Activated CD4-positive, alpha-beta memory T cell treated with anti-CD3 and anti-CD28 coated beads for 36 hours (primary cell): ENCODE measurements around the gene LSG1. TPM values are rescaled to one million over a fixed set of nuclear protein-coding genes. Genes with fewer than 3 reads are reported as not detected.
A peak's percentile ranks its signal among the peaks of the same experiment; 100 is the strongest.
"Not testable (repeated sequence)": the region's sequence is repeated elsewhere in the genome, so short reads cannot be mapped to it uniquely, and the experiment has no call there.

Experiments
- CTCF ChIA-PET: fragments of 350-600 bp; sonication (Branson Sonifier 250); formaldehyde crosslinking; loops from one replicate; lab custom pipeline; 2021; ENCODE audit warnings: antibody characterized with exemption, inconsistent platforms; lab: Charles Lee
- POLR2A ChIA-PET: fragments of 350-600 bp; sonication (Branson Sonifier 250); formaldehyde crosslinking; loops from one replicate; lab custom pipeline; 2021; ENCODE audit warnings: antibody characterized with exemption; lab: Charles Lee
- DNase-seq: peaks from one replicate; pipeline ENCODE4 v3.0.0-alpha.2; 2020
- H3K27ac Mint-ChIP-seq: one replicate; pipeline ENCODE4 v1.8.0; 2021; ENCODE audit warnings: mixed read lengths
- H3K27me3 Mint-ChIP-seq: one replicate; pipeline ENCODE4 v1.8.0; 2021; ENCODE audit warnings: mixed read lengths
- H3K36me3 Mint-ChIP-seq: one replicate; pipeline ENCODE4 v1.8.0; 2021; ENCODE audit warnings: mixed read lengths
- H3K4me1 Mint-ChIP-seq: one replicate; pipeline ENCODE4 v1.8.0; 2021; ENCODE audit warnings: low read depth, mixed read lengths
- H3K4me3 Mint-ChIP-seq: one replicate; pipeline ENCODE4 v1.8.0; 2021; ENCODE audit warnings: mild to moderate bottlenecking, mixed read lengths
- H3K9me3 Mint-ChIP-seq: one replicate; pipeline ENCODE4 v1.8.0; 2021; ENCODE audit warnings: mixed read lengths
- intact Hi-C: fragments of 100-400 bp; cut with micrococcal nuclease; formaldehyde crosslinking; loops from one replicate; pipeline ENCODE4 v1.15.1; 2023
- total RNA-seq, 2 experiments: library from RNA; stranded (reverse); gene quantifications; one replicate each; pipeline ENCODE4 v1.2.3, GENCODE V29; 2021

LSG1 gene
- total RNA-seq, 2 experiments from 2014 or later, result 34.6 to 35.3 TPM

DNA sequence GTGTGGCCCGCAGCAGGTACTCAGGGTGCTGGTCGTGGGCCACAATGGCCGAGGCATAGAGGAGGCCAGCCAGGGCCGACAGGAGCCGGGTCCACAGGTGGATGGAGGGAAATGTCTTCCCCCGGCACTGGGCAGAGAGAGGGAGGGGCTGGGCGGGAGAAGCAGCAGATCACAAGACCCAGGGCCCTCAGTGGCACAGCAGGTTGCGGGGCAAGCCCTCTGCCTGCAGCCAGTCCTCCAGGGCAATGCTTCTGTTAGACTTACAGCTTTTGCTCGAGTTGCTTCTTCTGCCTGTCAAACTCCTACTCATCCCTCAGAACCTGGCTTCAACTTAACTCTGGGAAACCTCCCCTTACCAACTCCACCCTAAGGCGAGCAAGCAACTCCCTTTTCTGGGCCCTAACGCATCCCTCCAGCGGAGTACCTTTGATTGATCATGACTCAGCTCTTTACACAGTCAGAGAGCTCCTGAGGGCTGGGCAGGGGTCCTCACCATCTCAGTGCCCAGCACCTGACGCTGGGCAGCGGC, 54.8 kb downstream of the LSG1 start:
- ChIA-PET CTCF (no interaction called here), POLR2A (no interaction called here)
- H3K27me3 Mint-ChIP-seq, result no peaks in the 10 kb centered on the region
- no peak overlapping the region for H3K4me3 Mint-ChIP-seq
- intact Hi-C loops, result no loop called here
- H3K36me3 Mint-ChIP-seq, result peaks cover 2% of the 10 kb centered on the region
- no peaks in the 10 kb centered on the region for H3K9me3 Mint-ChIP-seq
- H3K27ac Mint-ChIP-seq, result no peak overlapping the region
- DNase-seq, result no peak
- H3K4me1 Mint-ChIP-seq, result peaks cover 2% of the 10 kb centered on the region

- Mint-ChIP-seq H3K27me3 (no peaks in the 10 kb centered on the region), H3K4me3 (no peak overlapping the region), H3K27ac (no peak overlapping the region), H3K36me3 (peaks cover 2% of the 10 kb centered on the region), H3K4me1 (peaks cover 4% of the 10 kb centered on the region), H3K9me3 (no peaks in the 10 kb centered on the region)
- no peak for DNase-seq
- ChIA-PET CTCF (no interaction called here), POLR2A (no interaction called here)
- intact Hi-C loops, result no loop called here
Observed at GRCh38 chr3:194615226-194615625, 56.8 kb downstream of the LSG1 start.

- Mint-ChIP-seq H3K4me3 (no peak overlapping the region), H3K9me3 (no peaks in the 10 kb centered on the region), H3K27me3 (no peaks in the 10 kb centered on the region), H3K27ac (no peak overlapping the region), H3K36me3 (peaks cover 2% of the 10 kb centered on the region), H3K4me1 (peaks cover 4% of the 10 kb centered on the region)
- POLR2A ChIA-PET, result no interaction called here
- CTCF ChIA-PET, result interaction anchor here (0.6 to 2.4 kb wide), 2 partner anchors 18 to 146 kb away, joined by 3 to 11 read pairs; no protein-coding TSS in a partner anchor
- peak; percentile 13 for DNase-seq
- intact Hi-C loops, result no loop called here
Observed at GRCh38 chr3:194612221-194612620, 59.8 kb downstream of the LSG1 start.

- POLR2A ChIA-PET, result no interaction called here
- Mint-ChIP-seq H3K27ac (no peak overlapping the region), H3K36me3 (peaks cover 2% of the 10 kb centered on the region), H3K4me3 (no peak overlapping the region), H3K4me1 (peaks cover 4% of the 10 kb centered on the region), H3K9me3 (no peaks in the 10 kb centered on the region), H3K27me3 (no peaks in the 10 kb centered on the region)
- intact Hi-C loops, result no loop called here
- CTCF ChIA-PET, result interaction anchor here (2.4 kb wide), 1 partner anchor 16 kb away, joined by 11 read pairs; no protein-coding TSS in a partner anchor
- no peak for DNase-seq
Observed at GRCh38 chr3:194610689-194611088, 61.3 kb downstream of the LSG1 start.

GRCh38 chr3:194609601-194610000, 62.4 kb downstream of the LSG1 start:
- no peak overlapping the region for H3K4me3 Mint-ChIP-seq
- H3K27me3 Mint-ChIP-seq, result no peaks in the 10 kb centered on the region
- no peak overlapping the region for H3K27ac Mint-ChIP-seq
- ChIA-PET POLR2A (no interaction called here), CTCF (no interaction called here)
- peaks cover 4% of the 10 kb centered on the region for H3K4me1 Mint-ChIP-seq
- H3K36me3 Mint-ChIP-seq, result peaks cover 2% of the 10 kb centered on the region
- no peaks in the 10 kb centered on the region for H3K9me3 Mint-ChIP-seq
- intact Hi-C loops, result no loop called here
- DNase-seq, result no peak

GRCh38 chr3:194608981-194609380, 63.0 kb downstream of the LSG1 start:
- no peaks in the 10 kb centered on the region for H3K9me3 Mint-ChIP-seq
- no peak overlapping the region for H3K4me3 Mint-ChIP-seq
- ChIA-PET CTCF (no interaction called here), POLR2A (no interaction called here)
- H3K27me3 Mint-ChIP-seq, result no peaks in the 10 kb centered on the region
- DNase-seq, result no peak
- intact Hi-C loops, result no loop called here
- H3K36me3 Mint-ChIP-seq, result no peaks in the 10 kb centered on the region
- peaks cover 4% of the 10 kb centered on the region for H3K4me1 Mint-ChIP-seq
- no peak overlapping the region for H3K27ac Mint-ChIP-seq

DNA sequence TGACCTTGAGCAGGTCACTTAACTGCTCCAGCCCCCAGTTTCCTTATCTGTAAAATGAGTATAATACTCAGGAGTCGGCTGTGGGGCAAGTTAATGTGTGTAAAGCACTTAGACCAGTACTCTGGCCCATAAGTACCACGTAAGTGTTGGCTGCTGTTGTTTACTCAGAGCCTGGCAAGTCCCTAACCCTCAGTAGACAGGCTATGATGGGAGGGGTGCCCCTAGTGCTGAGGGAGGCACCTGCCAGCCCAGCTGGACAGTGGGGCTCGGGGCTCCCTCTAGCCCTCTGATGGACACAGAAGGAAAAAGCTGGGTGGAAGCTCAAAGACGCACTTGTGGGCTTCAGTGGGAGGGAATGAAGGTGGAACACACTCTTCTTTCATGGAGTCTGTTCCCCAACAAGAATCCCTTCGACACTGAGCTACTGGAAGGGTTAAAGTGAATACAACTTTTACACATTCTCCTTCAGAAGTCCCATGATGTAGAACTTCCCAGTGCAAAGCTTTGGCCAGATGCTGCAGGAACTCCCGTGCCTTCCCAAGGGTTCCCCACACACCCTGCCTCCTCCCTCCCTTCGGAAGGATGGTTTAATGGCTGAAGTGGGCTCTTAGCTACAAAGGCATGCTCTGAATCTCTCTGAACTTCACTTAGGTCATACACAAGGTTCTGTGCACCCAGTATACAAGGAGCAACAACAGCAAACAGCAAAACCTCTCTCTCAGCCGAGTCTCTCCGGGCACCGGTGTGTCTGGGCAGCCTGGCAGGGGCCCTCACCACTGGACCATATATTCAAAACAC, 64.2 kb downstream of the LSG1 start:
- H3K27ac Mint-ChIP-seq, result no peak overlapping the region
- no peaks in the 10 kb centered on the region for H3K36me3 Mint-ChIP-seq
- ChIA-PET POLR2A (no interaction called here), CTCF (no interaction called here)
- no peak overlapping the region for H3K4me3 Mint-ChIP-seq
- intact Hi-C loops, result no loop called here
- no peak for DNase-seq
- H3K27me3 Mint-ChIP-seq, result no peaks in the 10 kb centered on the region
- H3K4me1 Mint-ChIP-seq, result peaks cover 4% of the 10 kb centered on the region
- H3K9me3 Mint-ChIP-seq, result no peaks in the 10 kb centered on the region

- POLR2A ChIA-PET, result no interaction called here
- Mint-ChIP-seq H3K27ac (no peak overlapping the region), H3K27me3 (no peaks in the 10 kb centered on the region), H3K36me3 (no peaks in the 10 kb centered on the region), H3K9me3 (no peaks in the 10 kb centered on the region), H3K4me3 (no peak overlapping the region), H3K4me1 (no peaks in the 10 kb centered on the region)
- CTCF ChIA-PET, result no interaction called here
- DNase-seq, result no peak
- intact Hi-C loops, result no loop called here
Observed at GRCh38 chr3:194606941-194607340, 65.0 kb downstream of the LSG1 start.

DNA sequence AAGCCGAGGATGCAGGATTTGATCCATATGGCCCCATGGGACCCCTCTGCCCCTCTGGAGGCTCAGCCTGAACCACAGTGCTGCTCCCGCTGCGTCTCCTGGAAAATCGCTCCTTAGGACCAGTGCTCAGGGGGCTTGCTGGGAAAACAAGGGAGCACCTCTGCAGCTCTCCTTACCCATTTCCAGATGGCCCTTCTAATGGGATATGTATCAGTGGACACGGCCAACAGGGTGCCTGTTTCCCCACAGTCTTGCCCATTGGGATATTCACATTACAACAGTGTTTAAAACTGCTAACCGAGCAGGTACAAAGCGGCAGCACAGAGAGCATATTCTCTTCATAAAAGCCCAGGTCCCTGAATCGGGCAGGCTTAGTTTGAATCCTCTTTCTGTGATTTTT, 65.8 kb downstream of the LSG1 start:
- no peak for DNase-seq
- H3K27me3 Mint-ChIP-seq, result no peaks in the 10 kb centered on the region
- intact Hi-C loops, result no loop called here
- no peak overlapping the region for H3K27ac Mint-ChIP-seq
- no peaks in the 10 kb centered on the region for H3K4me1 Mint-ChIP-seq
- H3K4me3 Mint-ChIP-seq, result no peak overlapping the region
- CTCF ChIA-PET, result interaction anchor here (1.9 kb wide), 1 partner anchor 12 kb away, joined by 5 read pairs; no protein-coding TSS in a partner anchor
- no peaks in the 10 kb centered on the region for H3K36me3 Mint-ChIP-seq
- POLR2A ChIA-PET, result no interaction called here
- H3K9me3 Mint-ChIP-seq, result no peaks in the 10 kb centered on the region

DNA sequence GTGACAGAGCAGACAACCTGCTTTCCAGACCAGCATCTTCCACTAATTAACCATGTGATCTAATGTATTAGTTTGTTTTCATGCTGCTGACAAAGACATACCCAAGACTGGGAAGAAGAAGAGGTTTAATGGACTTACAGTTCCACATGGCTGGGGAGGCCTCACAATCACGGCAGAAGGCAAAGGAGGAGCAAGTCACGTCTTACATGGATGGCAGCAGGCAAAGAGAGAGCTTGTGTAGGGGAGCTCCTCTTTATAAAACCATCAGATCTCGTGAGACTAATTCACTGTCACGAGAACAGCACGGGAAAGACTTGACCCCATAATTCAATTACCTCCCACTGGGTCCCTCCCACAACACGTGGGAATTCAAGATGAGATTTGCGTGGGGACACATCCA, 66.7 kb downstream of the LSG1 start:
- H3K9me3 Mint-ChIP-seq, H3K27ac Mint-ChIP-seq, DNase-seq, H3K4me3 Mint-ChIP-seq, intact Hi-C loops, H3K36me3 Mint-ChIP-seq, H3K27me3 Mint-ChIP-seq, POLR2A ChIA-PET, H3K4me1 Mint-ChIP-seq: not testable (repeated sequence)
- CTCF ChIA-PET, result interaction anchor here (1.9 kb wide), 1 partner anchor 11 kb away, joined by 5 read pairs; no protein-coding TSS in a partner anchor

DNA sequence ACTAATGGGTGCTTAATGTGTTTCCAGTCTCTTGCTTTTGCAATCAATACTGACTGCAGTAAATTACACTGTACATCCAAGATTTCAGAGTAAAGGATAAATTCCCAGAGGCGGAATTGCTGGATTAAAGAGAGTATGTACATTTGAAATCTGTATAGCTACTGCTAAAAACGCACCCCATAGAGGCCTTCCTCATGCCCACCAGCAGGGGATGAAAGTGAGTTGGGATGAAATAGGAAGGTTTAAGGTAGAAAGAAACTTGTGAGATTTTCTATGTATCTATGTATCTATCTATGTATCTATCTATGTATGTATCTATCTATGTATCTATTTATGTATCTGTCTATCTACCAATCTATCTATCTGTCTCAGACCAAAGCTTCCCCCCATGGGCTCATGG, 67.2 kb downstream of the LSG1 start:
- no peaks in the 10 kb centered on the region for H3K36me3 Mint-ChIP-seq
- H3K4me3 Mint-ChIP-seq, result no peak overlapping the region
- POLR2A ChIA-PET, result no interaction called here
- H3K27me3 Mint-ChIP-seq, result no peaks in the 10 kb centered on the region
- intact Hi-C loops, result no loop called here
- H3K27ac Mint-ChIP-seq, result no peak overlapping the region
- DNase-seq, result no peak
- H3K9me3 Mint-ChIP-seq, result no peaks in the 10 kb centered on the region
- H3K4me1 Mint-ChIP-seq, result no peaks in the 10 kb centered on the region
- CTCF ChIA-PET, result interaction anchor here (1.1 to 1.9 kb wide), 2 partner anchors 10 to 17 kb away, joined by 3 to 5 read pairs; no protein-coding TSS in a partner anchor

DNA sequence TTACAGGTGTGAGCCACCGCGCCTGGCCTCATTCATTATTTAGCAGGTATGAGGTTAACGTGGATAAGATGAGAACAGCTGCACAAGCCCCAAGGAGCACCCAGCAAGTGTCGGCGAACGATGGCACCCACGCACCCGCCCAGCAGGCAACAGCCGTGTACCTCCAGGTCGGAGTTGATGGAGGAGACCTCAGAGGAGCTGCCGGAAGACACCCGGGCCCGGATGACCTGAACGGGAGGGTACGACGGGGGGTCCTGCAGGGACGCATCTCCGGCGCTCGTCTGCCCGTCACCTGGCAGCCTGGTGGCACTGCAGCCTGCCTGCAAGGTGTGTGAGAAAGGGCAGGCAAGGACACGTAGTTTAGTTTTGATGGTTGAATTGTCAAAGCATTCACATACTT, 67.9 kb downstream of the LSG1 start:
- Mint-ChIP-seq H3K4me1 (no peaks in the 10 kb centered on the region), H3K4me3 (no peak overlapping the region), H3K9me3 (no peaks in the 10 kb centered on the region), H3K27ac (no peak overlapping the region), H3K27me3 (no peaks in the 10 kb centered on the region), H3K36me3 (no peaks in the 10 kb centered on the region)
- no peak for DNase-seq
- ChIA-PET CTCF (interaction anchor here (1.1 to 1.9 kb wide), 2 partner anchors 10 to 17 kb away, joined by 3 to 5 read pairs; no protein-coding TSS in a partner anchor), POLR2A (no interaction called here)
- intact Hi-C loops, result no loop called here
